Fibroblast of the aortic adventitia (primary cell): ENCODE measurements around the gene ARRDC5. TPM values are rescaled to one million over a fixed set of nuclear protein-coding genes. Genes with fewer than 3 reads are reported as not detected.

ENCODE experiments used
- DNase-seq: peaks from one replicate; pipeline ENCODE4 v3.0.0-alpha.2; 2010; ENCODE audit warnings: low read depth
- H3K4me3 ChIP-seq: 2 replicates; pipeline ENCODE4 v1.5.1; 2011; ENCODE audit warnings: low read depth, mild to moderate bottlenecking, control low read depth, low read length, moderate library complexity
- total RNA-seq: library from RNA; depleted of rRNA; stranded (reverse); fragments of >200 nt; gene quantifications from 2 replicates; pipeline ENCODE4 v1.2.3, GENCODE V29; 2012; ENCODE audit warnings: low replicate concordance
- TF ChIP-seq, protein P1 (sequence below): IDR thresholded peaks from 2 replicates; pipeline ENCODE4 v1.5.1; 2011; ENCODE audit warnings: mild to moderate bottlenecking, low read length, control low read depth, inconsistent platforms; ENCODE audit not compliant: insufficient read depth

The ARRDC5 gene
- total RNA-seq, 1 donor: not detected

DNA sequence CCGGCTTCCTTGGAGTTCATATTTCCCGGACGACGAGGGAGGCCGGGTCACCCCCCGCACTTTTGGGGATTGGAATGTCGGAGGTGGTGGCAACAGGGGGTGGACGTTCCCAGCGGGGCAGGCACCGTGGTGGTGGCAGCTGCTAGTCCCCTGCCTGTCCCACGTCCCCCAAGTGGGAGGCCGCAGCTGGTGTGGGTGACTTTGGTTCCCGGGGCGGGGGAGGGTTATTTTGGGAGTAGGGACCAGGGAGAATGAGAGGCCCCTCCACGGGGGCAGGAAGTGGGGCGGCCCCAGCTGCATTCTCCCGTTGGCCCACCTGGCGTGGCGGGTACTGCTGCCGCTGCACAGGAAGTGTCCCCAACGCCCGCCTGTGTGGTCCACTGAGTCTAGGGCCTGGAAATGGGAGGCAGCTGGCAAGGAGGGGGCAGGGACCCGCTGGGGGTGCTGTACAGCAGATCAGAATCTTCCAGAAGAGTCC is 24.2 kb downstream of the ARRDC5 start:
- no peak for DNase-seq

DNA sequence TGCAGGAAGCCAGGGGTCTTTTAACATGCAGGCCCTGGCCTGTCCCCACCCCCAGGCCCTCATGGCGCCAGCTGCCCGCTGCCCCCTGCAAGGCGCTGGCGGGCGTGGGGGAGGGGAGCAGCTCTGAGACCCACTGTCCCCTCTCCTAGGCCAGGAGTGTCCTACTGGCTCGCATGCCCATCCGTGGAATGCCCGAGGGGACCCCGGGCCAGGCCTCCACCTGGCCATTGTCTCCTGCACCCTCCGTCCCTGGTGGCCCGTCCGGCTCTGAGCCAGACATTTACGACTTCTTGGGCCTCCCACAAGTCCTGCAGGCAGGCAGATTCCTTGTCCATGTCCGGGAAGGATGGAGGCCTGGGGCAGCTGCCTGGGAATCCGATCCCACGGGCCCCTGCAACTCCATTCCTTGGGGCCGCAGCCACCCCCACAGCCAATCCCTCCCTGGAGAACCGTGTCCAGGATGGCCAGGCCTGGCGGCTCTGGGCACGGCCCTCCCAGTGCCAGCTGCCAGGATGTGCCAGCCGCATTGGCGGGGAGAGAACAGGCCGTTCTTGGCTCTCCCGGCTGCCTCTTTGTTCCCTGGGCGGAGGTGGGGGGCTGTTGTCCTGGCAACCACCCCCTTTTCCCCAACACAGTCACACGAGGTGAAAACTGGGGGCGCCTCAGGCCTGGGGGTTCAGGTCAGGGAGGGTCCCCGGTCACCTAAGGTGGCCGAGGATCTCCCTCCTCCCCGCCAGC is 24.8 kb downstream of the ARRDC5 start:
- no peak overlapping the region for H3K4me3 ChIP-seq
- DNase-seq: no peak
- TF ChIP-seq, protein P1, sequence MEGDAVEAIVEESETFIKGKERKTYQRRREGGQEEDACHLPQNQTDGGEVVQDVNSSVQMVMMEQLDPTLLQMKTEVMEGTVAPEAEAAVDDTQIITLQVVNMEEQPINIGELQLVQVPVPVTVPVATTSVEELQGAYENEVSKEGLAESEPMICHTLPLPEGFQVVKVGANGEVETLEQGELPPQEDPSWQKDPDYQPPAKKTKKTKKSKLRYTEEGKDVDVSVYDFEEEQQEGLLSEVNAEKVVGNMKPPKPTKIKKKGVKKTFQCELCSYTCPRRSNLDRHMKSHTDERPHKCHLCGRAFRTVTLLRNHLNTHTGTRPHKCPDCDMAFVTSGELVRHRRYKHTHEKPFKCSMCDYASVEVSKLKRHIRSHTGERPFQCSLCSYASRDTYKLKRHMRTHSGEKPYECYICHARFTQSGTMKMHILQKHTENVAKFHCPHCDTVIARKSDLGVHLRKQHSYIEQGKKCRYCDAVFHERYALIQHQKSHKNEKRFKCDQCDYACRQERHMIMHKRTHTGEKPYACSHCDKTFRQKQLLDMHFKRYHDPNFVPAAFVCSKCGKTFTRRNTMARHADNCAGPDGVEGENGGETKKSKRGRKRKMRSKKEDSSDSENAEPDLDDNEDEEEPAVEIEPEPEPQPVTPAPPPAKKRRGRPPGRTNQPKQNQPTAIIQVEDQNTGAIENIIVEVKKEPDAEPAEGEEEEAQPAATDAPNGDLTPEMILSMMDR: no peak

More for the DNA sequence above, 24.2 kb downstream of the ARRDC5 start:
- no peak overlapping the region for H3K4me3 ChIP-seq
- TF ChIP-seq, protein P1: no peak

DNA sequence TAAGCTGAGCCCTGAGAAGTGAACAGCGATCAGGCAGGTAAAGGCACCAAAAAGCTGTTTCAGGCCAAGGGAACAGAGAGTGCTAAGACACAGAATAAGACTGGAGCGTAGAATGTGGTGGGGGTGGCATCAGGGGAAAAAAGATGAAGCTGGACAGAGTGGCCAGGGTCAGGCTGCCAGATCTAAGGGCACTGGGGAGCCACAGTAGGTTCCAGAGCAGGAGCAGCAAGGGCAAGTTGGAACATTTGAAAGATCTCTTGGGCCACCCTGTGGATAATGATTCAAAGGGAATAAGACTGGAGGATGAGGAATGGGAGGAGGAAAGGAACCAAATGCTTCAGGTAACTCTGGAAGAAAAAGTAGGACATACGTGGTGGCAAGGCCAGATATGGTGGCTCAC is 28.8 kb downstream of the ARRDC5 start:
- no peak for DNase-seq
- H3K4me3 ChIP-seq: no peak overlapping the region
- TF ChIP-seq, protein P1: no peak

DNA sequence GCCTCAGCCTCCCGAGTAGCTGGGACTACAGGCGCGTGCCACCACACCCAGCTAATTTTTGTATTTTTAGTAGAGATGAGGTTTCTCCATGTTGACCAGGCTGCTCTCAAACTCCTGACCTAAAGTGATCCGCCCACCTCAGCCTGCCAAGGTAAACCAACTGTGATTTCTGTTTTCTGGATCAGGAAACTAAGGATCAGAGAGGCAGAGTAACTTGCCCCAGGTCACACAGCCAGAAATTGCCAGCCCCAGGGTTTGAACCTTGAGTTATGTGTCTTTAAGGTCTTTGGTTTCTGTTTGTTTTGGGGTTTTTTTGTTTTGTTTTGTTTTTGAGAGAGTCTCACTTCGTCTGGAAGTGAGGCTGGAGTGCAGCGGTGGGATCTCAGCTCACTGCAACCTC is 31.0 kb downstream of the ARRDC5 start:
- TF ChIP-seq, protein P1: no peak
- H3K4me3 ChIP-seq: no peak overlapping the region

DNA sequence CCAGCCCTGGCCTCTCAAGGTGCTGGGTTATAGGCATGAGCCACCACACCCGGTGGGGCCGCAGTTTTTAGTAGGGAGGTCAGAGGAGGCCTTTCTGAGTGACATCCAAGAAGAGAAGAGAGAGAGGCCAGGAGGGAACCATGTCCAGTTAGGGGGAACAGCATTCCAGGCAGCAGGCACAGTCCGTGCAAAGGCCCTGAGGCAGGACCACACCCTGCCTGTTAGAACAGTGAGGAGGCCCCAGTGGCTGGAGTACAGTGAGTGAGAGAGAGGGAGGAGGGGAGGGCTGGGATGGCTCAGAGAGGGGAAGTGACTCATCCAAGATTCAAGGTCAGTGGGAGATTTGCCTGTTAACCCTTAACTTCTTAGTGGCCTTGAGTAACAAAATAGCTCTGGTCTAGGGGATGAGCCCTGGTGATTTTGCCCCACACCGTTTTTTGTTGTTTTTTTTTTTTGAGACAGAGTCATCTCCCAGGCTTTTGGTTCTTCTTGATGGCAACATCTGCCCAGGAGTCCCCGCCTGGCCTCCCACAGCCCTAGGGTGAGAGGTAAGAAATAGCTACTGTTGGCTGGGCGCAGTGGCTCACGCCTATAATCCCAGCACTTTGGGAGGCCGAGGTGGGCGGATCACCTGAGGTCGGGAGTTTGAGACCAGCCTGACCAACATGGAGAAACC is 32.5 kb downstream of the ARRDC5 start:
- H3K4me3 ChIP-seq: no peak overlapping the region
- TF ChIP-seq, protein P1: no peak
- peak; percentile 93 for DNase-seq

More for the DNA sequence above, 31.0 kb downstream of the ARRDC5 start:
- DNase-seq: no peak

DNA sequence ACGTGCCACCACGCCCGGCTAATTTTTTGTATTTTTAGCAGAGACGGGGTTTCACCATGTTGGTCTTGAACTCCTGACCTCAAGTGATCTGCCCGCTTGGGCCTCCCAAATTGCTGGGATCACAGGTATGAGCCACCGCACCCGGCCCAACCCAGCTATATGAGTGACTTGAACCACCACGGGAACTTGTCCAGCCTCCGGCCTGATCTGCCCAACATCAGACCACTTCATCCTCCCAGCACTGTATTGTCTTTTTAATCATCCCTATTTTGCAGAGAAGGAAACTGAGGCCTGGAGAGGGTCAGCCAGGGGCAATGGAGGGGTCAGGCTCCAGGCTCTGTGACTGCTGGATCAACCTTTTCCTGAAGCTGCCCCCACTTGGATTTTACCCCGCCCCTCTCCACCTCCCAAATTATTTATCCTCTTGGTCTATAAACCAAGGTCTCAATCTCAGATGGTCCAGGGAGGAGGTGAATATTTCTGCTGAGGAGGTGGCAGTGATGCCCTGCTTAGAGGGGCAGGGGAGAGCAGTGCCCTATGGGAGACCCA is 34.3 kb downstream of the ARRDC5 start:
- TF ChIP-seq, protein P1: no peak
- no peak overlapping the region for H3K4me3 ChIP-seq
- DNase-seq: no peak
